Right lobe of liver (tissue), 6 donors: ENCODE data around the gene RBBP5. TPM values are rescaled to one million over a fixed set of nuclear protein-coding genes. Genes with fewer than 3 reads are reported as not detected.

Source experiments
- ATAC-seq, 4 donors: fragments of 200-7000 bp; cut with Tn5 transposase; one replicate each; pipeline ENCODE4 v1.9.1; 2020; ENCODE audit warnings: mild to moderate bottlenecking in 4 of 4, moderate library complexity in 4 of 4
- DNase-seq, 3 donors: peaks; one replicate each; pipeline ENCODE4 v3.0.0-alpha.2; 2020
- H3K27ac ChIP-seq, 3 donors: fragments of 200-600 bp; one replicate each; pipeline ENCODE4 v1.8.0; 2022
- H3K27me3 ChIP-seq, 2 donors: fragments of 200-600 bp; one replicate each; pipeline ENCODE4 v1.8.0; 2022
- H3K36me3 ChIP-seq, 4 donors: fragments of 200-600 bp; sonication (generic) in 1 of 4; one replicate each; pipeline versions ENCODE4 v1.5.1 to v1.8.0; 2017 to 2022; ENCODE audit warnings: control low read depth in 1 of 4
- H3K4me1 ChIP-seq, 4 donors: fragments of 200-600 bp; sonication (generic) in 1 of 4; one replicate each; pipeline versions ENCODE4 v1.5.1 to v1.8.0; 2017 to 2022; ENCODE audit warnings: control low read depth in 1 of 4
- H3K4me3 ChIP-seq, 3 donors: fragments of 200-600 bp; one replicate each; pipeline ENCODE4 v1.8.0; 2022
- H3K9me3 ChIP-seq, 4 donors: fragments of 200-600 bp; sonication (generic) in 1 of 4; one replicate each; pipeline versions ENCODE4 v1.5.1 to v1.8.0; 2017 to 2022; ENCODE audit warnings: control low read depth in 1 of 4
- CTCF ChIP-seq, 4 donors: fragments of 200-600 bp in 3 of 4; fragments of 450-650 bp in 1 of 4; IDR thresholded peaks; one replicate each; pipeline versions ENCODE4 v1.5.1 to v1.8.0; 2016 to 2022; ENCODE audit warnings: antibody characterized with exemption in 4 of 4, mild to moderate bottlenecking in 2 of 4
- POLR2A ChIP-seq: fragments of 450-650 bp; IDR thresholded peaks from one replicate; pipeline ENCODE4 v1.6.1; 2017; ENCODE audit warnings: antibody characterized with exemption, mild to moderate bottlenecking
- WGBS: methylation state at CpG from one replicate; pipeline ENCODE4 v1.1.6; 2018; ENCODE audit warnings: low coverage, low lambda C conversion rate; ENCODE audit not compliant: insufficient coverage; ENCODE audit errors: missing lambda C conversion rate; 5-methylcytosine and 5-hydroxymethylcytosine counted together
- intact Hi-C, 2 donors: fragments of 100-400 bp; cut with DNase I; formaldehyde crosslinking; loops; one replicate each; pipeline versions ENCODE4 v1.11.2 to v1.14.1; 2022
- total RNA-seq, 6 experiments: library from RNA; depleted of rRNA in 2 of 6; stranded (reverse); fragments of >200 nt in 2 of 6; fragmentation: NEBNext Ultra II Directional in 3 of 6; extraction: Animal tissue kit (Norgen Biotek cat#: 25700) in 3 of 6; gene quantifications; one replicate each; pipeline versions ENCODE4 v1.1.0 to v1.2.4, GENCODE V29; 2016 to 2023
- donor health status: DM: no; HTN: yes; CAD: no.
- donor health status: DM: no; HTN: no; CAD: no.
- donor health status: DM: no; HTN: no; CAD: no.
- donor health status: DM: no; HTN: yes; CAD: no.
- donor health status: DM: no; HTN: yes; CAD: no.

Gene RBBP5
- total RNA-seq, 6 experiments from 2014 or later = 8.7 to 12.3 (median 10.0) TPM

- H3K36me3 ChIP-seq = no peaks in the 10 kb centered on the region
- 87% methylated on average over 3 of the region's 3 CpGs for WGBS
- TF ChIP-seq POLR2A (no peak), CTCF (IDR thresholded peaks at IDR 0.05) (no peak)
- no peak overlapping the region for H3K27ac ChIP-seq
- intact Hi-C loops = no loop called here
- no peak for DNase-seq
- H3K27me3 ChIP-seq = no peaks in the 10 kb centered on the region
- H3K9me3 ChIP-seq = no peaks in the 10 kb centered on the region
- H3K4me3 ChIP-seq = no peak overlapping the region
- no peak for ATAC-seq
- H3K4me1 ChIP-seq = peaks cover 0 to 11% (median 0%) of the 10 kb centered on the region in 4 donors
Measured at GRCh38 chr1:205127646-205128045, 5.9 kb upstream of the RBBP5 start.

GRCh38 chr1:205124726-205125125, 2.9 kb upstream of the RBBP5 start:
- TF ChIP-seq CTCF (IDR thresholded peaks at IDR 0.05) = no peak
- TF ChIP-seq POLR2A = no peak
- no peaks in the 10 kb centered on the region for H3K27me3 ChIP-seq
- no peak for ATAC-seq
- intact Hi-C loops = no loop called here
- no peak overlapping the region for H3K27ac ChIP-seq
- no peak for DNase-seq
- 79% methylated on average over 7 of the region's 7 CpGs for WGBS
- no peaks in the 10 kb centered on the region for H3K36me3 ChIP-seq
- H3K9me3 ChIP-seq = no peaks in the 10 kb centered on the region
- peaks cover 0 to 25% (median 7%) of the 10 kb centered on the region in 4 donors for H3K4me1 ChIP-seq
- no peak overlapping the region for H3K4me3 ChIP-seq

- WGBS = 20% methylated on average over 9 of the region's 9 CpGs
- Histone ChIP-seq H3K4me3 (peak overlapping the region; percentile 84 to 92 (median 86)), H3K4me1 (peaks cover 0 to 24% (median 10%) of the 10 kb centered on the region in 4 donors), H3K27ac (peak overlapping the region; percentile 95 to 100 (median 96)), H3K27me3 (no peaks in the 10 kb centered on the region), H3K36me3 (peaks cover 0 to 7% (median 1%) of the 10 kb centered on the region in 4 donors), H3K9me3 (no peaks in the 10 kb centered on the region)
- intact Hi-C loops = no loop called here
- no peak for DNase-seq
- peak; percentile 7 to 33 (median 15) for ATAC-seq
- TF ChIP-seq POLR2A = no peak
- no peak for TF ChIP-seq CTCF (IDR thresholded peaks at IDR 0.05)
Measured at GRCh38 chr1:205122489-205122882, 708 bp upstream of the RBBP5 start.

- Histone ChIP-seq H3K27ac (no peak overlapping the region), H3K36me3 (peaks cover 0 to 18% (median 4%) of the 10 kb centered on the region in 4 donors), H3K4me3 (no peak overlapping the region), H3K9me3 (no peaks in the 10 kb centered on the region), H3K27me3 (no peaks in the 10 kb centered on the region), H3K4me1 (peaks cover 0 to 24% (median 10%) of the 10 kb centered on the region in 4 donors)
- TF ChIP-seq POLR2A = no peak
- no peak for TF ChIP-seq CTCF (IDR thresholded peaks at IDR 0.05)
- 39% methylated on average over 2 of the region's 2 CpGs for WGBS
- intact Hi-C loops = no loop called here
- DNase-seq = no peak
- ATAC-seq = no peak
Measured at GRCh38 chr1:205118752-205119151, 3.0 kb downstream of the RBBP5 start.

- Histone ChIP-seq H3K9me3 (no peaks in the 10 kb centered on the region), H3K36me3 (peaks cover 0 to 34% (median 4%) of the 10 kb centered on the region in 4 donors), H3K27me3 (no peaks in the 10 kb centered on the region), H3K4me3 (no peak overlapping the region), H3K27ac (no peak overlapping the region), H3K4me1 (no peaks in the 10 kb centered on the region)
- TF ChIP-seq CTCF (IDR thresholded peaks at IDR 0.05) = no peak
- TF ChIP-seq POLR2A = no peak
- intact Hi-C loops = no loop called here
- DNase-seq = no peak
- no peak for ATAC-seq
Measured at GRCh38 chr1:205111354-205111753, 10.4 kb downstream of the RBBP5 start.
